Measurements from ENCODE around the gene AKT3. TPM values are rescaled to one million over a fixed set of nuclear protein-coding genes. Genes with fewer than 3 reads are reported as not detected.
"Not testable (repeated sequence)": the region's sequence is repeated elsewhere in the genome, so short reads cannot be mapped to it uniquely, and the experiment has no call there.

AKT3 gene
- polyA plus RNA-seq, 1 donor: 17.5 TPM

GRCh38 chr1:243842161-243842560 is 7.9 kb downstream of the AKT3 start:
- no peak for DNase-seq (ENCODE audit: low read depth)

- DNase-seq (ENCODE audit: low read depth): no peak
Measured at GRCh38 chr1:243841507-243841906, 8.5 kb downstream of the AKT3 start.

- no peak for DNase-seq (ENCODE audit: low read depth)
Measured at GRCh38 chr1:243837907-243838535, 12.0 kb downstream of the AKT3 start.

- DNase-seq (ENCODE audit: low read depth): no peak
Measured at GRCh38 chr1:243834130-243834529, 15.9 kb downstream of the AKT3 start.

- no peak for DNase-seq (ENCODE audit: low read depth)
Measured at GRCh38 chr1:243831463-243831862, 18.6 kb downstream of the AKT3 start.

GRCh38 chr1:243827206-243827605 is 22.8 kb downstream of the AKT3 start:
- DNase-seq (ENCODE audit: low read depth): no peak

GRCh38 chr1:243824907-243825306 is 25.1 kb downstream of the AKT3 start:
- not testable (repeated sequence) for DNase-seq (ENCODE audit: low read depth)

GRCh38 chr1:243821177-243821680 is 28.8 kb downstream of the AKT3 start:
- DNase-seq (ENCODE audit: low read depth): no peak

- DNase-seq (ENCODE audit: low read depth): no peak
Measured at GRCh38 chr1:243819438-243819839, 30.6 kb downstream of the AKT3 start.

- DNase-seq (ENCODE audit: low read depth): no peak
Measured at GRCh38 chr1:243818978-243819377, 31.1 kb downstream of the AKT3 start.

GRCh38 chr1:243814718-243815117 is 35.3 kb downstream of the AKT3 start:
- DNase-seq (ENCODE audit: low read depth): no peak

- not testable (repeated sequence) for DNase-seq (ENCODE audit: low read depth)
Measured at GRCh38 chr1:243807346-243807745, 42.7 kb downstream of the AKT3 start.

- no peak for DNase-seq (ENCODE audit: low read depth)
Measured at GRCh38 chr1:243806310-243806709, 43.7 kb downstream of the AKT3 start.

- no peak for DNase-seq (ENCODE audit: low read depth)
Measured at GRCh38 chr1:243802736-243803135, 47.3 kb downstream of the AKT3 start.

- DNase-seq (ENCODE audit: low read depth): no peak
Measured at GRCh38 chr1:243801378-243801777, 48.7 kb downstream of the AKT3 start.

GRCh38 chr1:243799908-243800307 is 50.1 kb downstream of the AKT3 start:
- DNase-seq (ENCODE audit: low read depth): peak; percentile 1

- no peak for DNase-seq (ENCODE audit: low read depth)
Measured at GRCh38 chr1:243798726-243799125, 51.3 kb downstream of the AKT3 start.

GRCh38 chr1:243796016-243796415 is 54.0 kb downstream of the AKT3 start:
- DNase-seq (ENCODE audit: low read depth): no peak

GRCh38 chr1:243793298-243793697 is 56.7 kb downstream of the AKT3 start:
- DNase-seq (ENCODE audit: low read depth): no peak

- no peak for DNase-seq (ENCODE audit: low read depth)
Measured at GRCh38 chr1:243792891-243793290, 57.2 kb downstream of the AKT3 start.

- no peak for DNase-seq (ENCODE audit: low read depth)
Measured at GRCh38 chr1:243792401-243792800, 57.6 kb downstream of the AKT3 start.

- no peak for DNase-seq (ENCODE audit: low read depth)
Measured at GRCh38 chr1:243791586-243792267, 58.3 kb downstream of the AKT3 start.

GRCh38 chr1:243790404-243790803 is 59.6 kb downstream of the AKT3 start:
- no peak for DNase-seq (ENCODE audit: low read depth)
